IPS DF 19.7 (cell line): ENCODE measurements around the gene EIF3B.
"Not testable (repeated sequence)": the region's sequence is repeated elsewhere in the genome, so short reads cannot be mapped to it uniquely, and the experiment has no call there.

ENCODE experiments used
- DNase-seq: peaks from one replicate; pipeline ENCODE4 v3.0.0-alpha.2; 2013; ENCODE audit warnings: low read depth, low spot score

Gene EIF3B

GRCh38 chr7:2399848-2400587, 45.4 kb downstream of the EIF3B start:
- DNase-seq, result no peak

- no peak for DNase-seq
Measured at GRCh38 chr7:2402687-2403013, 48.0 kb downstream of the EIF3B start.

- DNase-seq, result peak; percentile 42
Measured at GRCh38 chr7:2403014-2403717, 48.5 kb downstream of the EIF3B start, which contains the start of gene CHST12. CHST12 (plus strand) TSS chr7:2403611; CDS start chr7:2432640, 29,029 bp downstream.

- no peak for DNase-seq
Measured at GRCh38 chr7:2403718-2404648, 49.4 kb downstream of the EIF3B start.

GRCh38 chr7:2404714-2405119, 50.1 kb downstream of the EIF3B start:
- DNase-seq, result no peak

GRCh38 chr7:2405201-2405600, 50.6 kb downstream of the EIF3B start:
- DNase-seq, result no peak

GRCh38 chr7:2405601-2406345, 51.1 kb downstream of the EIF3B start:
- no peak for DNase-seq

- no peak for DNase-seq
Measured at GRCh38 chr7:2409745-2410414, 55.3 kb downstream of the EIF3B start.

GRCh38 chr7:2411049-2411448, 56.4 kb downstream of the EIF3B start:
- no peak for DNase-seq

- DNase-seq, result no peak
Measured at GRCh38 chr7:2411815-2412586, 57.4 kb downstream of the EIF3B start.

- no peak for DNase-seq
Measured at GRCh38 chr7:2412587-2413201, 58.1 kb downstream of the EIF3B start.

- DNase-seq, result no peak
Measured at GRCh38 chr7:2416063-2416462, 61.4 kb downstream of the EIF3B start.

- no peak for DNase-seq
Measured at GRCh38 chr7:2416650-2417049, 62.0 kb downstream of the EIF3B start.

- not testable (repeated sequence) for DNase-seq
Measured at GRCh38 chr7:2417178-2417577, 62.6 kb downstream of the EIF3B start.

GRCh38 chr7:2417981-2418481, 63.4 kb downstream of the EIF3B start:
- DNase-seq, result no peak

- no peak for DNase-seq
Measured at GRCh38 chr7:2420216-2420933, 65.7 kb downstream of the EIF3B start.

- no peak for DNase-seq
Measured at GRCh38 chr7:2421943-2422310, 67.3 kb downstream of the EIF3B start.

- no peak for DNase-seq
Measured at GRCh38 chr7:2425749-2426148, 71.1 kb downstream of the EIF3B start.
